ENCODE results near the gene NIN.

Gene NIN

DNA sequence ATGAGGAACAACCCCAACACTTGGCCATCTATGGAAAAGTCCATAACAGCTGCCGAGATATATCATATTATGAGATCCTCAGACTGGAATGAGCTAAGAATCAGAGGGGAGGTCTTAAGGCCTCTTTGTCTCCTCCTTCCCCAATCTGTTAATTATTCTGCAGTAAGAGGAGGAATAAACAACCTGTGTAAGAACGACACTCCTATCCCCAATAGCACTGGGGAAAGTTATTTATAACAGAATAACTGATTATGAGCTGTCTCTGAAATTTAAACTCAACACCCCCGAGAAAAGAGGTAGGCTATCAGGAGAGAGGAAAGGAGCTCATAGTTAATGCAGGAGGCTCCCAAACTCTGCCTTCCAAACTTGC lies 68.0 kb downstream of the NIN start:
- Histone ChIP-seq H3K4me3 (ENCODE audit: low read length) (no peak overlapping the region), H3K36me3 (ENCODE audit: control insufficient read depth, insufficient read depth, low read length) (peaks cover under 1% of the 10 kb centered on the region), H3K4me1 (ENCODE audit: control insufficient read depth, insufficient read depth, low read length) (no peaks in the 10 kb centered on the region)

DNA sequence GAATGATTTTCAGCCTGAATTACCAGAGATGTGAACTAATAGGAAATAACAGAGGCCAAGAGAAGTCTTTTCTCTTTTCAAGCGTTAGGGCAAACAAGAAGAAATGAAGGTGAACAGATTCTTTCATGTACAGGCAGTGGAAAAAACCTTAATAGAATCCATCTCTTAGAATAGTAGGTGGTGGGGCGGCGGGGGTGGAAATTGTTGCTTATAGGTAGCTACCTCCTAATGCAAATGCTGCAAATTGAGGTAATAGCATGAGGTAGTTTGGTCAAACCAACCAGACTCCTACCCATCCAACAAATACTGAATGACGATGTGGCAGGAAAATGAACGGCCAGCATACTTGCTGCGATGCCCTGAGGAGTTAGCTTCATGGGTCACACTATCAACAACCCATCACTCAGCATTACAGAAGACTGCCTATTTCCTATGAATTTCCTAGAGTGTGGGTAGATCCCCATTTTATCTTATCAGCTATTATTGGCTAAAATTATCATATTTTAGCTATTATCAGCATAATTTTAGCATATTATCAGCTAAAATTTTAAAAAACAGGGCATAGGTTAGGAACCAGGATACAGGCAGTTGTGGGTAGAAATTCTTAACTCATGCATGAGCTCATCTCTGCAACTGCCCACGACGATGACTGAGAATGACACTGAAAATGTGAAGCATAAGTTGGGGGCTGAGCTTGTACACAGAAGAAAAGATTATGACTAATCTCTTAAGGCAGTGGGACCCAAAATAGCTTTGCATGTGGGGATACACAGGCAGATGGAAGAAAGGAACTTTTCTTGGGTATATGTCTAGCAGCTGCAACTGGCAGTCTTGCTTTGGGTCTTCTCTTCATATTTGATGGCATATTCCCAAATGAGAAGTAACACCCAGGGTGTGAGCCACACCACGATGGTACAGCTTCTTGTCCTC lies 68.7 kb downstream of the NIN start:
- Histone ChIP-seq H3K4me1 (ENCODE audit: control insufficient read depth, insufficient read depth, low read length) (no peaks in the 10 kb centered on the region), H3K9me3 (ENCODE audit: control insufficient read depth, low read length) (no peaks in the 10 kb centered on the region), H3K9ac (ENCODE audit: low read length) (no peak overlapping the region), H3K4me3 (ENCODE audit: low read length) (no peak overlapping the region), H3K36me3 (ENCODE audit: control insufficient read depth, insufficient read depth, low read length) (peaks cover 3% of the 10 kb centered on the region), H3K27me3 (ENCODE audit: control insufficient read depth, insufficient read depth, low read length) (no peaks in the 10 kb centered on the region)

More for the DNA sequence above, 68.0 kb downstream of the NIN start:
- Histone ChIP-seq H3K27me3 (ENCODE audit: control insufficient read depth, insufficient read depth, low read length) (no peaks in the 10 kb centered on the region), H3K9ac (ENCODE audit: low read length) (no peak overlapping the region), H3K9me3 (ENCODE audit: control insufficient read depth, low read length) (no peaks in the 10 kb centered on the region)

DNA sequence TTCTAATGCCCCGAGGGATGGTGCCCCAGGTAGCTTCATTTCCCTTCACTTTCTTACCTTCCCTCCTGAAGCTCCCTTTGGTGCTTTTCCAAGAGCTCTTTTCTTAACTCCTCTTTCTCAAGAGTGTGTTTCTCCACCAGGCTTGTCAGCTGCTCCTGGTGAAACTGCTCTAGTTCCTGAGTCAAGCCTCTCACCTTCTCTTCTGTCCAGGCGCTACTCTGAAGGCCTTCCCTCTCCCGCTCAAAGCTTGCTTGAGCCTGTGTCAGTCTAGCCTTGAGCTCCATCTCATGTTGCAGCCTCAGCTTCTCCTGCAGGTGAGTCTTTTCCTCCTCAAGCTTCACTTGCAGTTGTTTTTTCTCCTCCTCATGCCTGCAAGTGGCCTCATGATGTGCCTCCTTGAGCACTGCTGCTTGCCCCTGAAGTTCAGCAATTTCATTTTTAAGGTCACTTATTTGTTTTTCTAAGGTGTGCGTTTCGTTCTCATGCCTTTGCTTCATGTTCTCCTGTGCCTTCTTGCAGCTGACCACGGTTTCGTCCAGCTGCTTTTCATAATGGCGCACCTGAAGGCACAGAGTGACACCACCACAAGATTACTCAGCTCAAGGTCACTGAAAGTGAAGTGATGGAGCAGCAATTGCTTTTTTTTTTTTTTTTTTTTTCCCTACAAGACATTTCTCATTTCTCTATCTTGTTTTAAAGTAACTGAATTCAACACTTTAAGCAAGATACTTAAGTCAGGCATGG lies 71.0 kb downstream of the NIN start:
- Histone ChIP-seq H3K9me3 (ENCODE audit: control insufficient read depth, low read length) (no peaks in the 10 kb centered on the region), H3K27me3 (ENCODE audit: control insufficient read depth, insufficient read depth, low read length) (no peaks in the 10 kb centered on the region), H3K9ac (ENCODE audit: low read length) (no peak overlapping the region), H3K4me3 (ENCODE audit: low read length) (no peak overlapping the region), H3K36me3 (ENCODE audit: control insufficient read depth, insufficient read depth, low read length) (peaks cover 3% of the 10 kb centered on the region), H3K4me1 (ENCODE audit: control insufficient read depth, insufficient read depth, low read length) (no peaks in the 10 kb centered on the region)

DNA sequence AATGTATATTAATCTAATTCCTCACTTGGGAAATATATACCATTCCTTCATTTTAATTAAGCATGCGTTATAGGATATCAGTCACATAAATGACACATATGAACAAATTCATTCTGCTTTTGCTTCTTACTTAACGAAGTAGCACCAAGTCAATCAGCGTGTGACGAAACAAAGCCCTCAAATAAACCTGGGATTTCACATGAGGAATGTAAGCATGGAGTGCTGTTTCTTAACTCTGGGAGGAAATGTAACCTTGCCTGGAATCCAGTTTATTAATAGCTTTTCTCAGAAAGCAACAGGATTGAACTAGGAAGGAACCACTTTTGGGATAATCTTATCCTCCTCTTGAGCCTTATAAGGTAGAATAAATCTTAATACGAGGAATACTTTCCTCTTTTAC lies 72.0 kb downstream of the NIN start:
- no peak overlapping the region for H3K4me3 ChIP-seq (ENCODE audit: low read length)
- peaks cover 3% of the 10 kb centered on the region for H3K36me3 ChIP-seq (ENCODE audit: control insufficient read depth, insufficient read depth, low read length)
- no peaks in the 10 kb centered on the region for H3K9me3 ChIP-seq (ENCODE audit: control insufficient read depth, low read length)
- no peak overlapping the region for H3K9ac ChIP-seq (ENCODE audit: low read length)
- H3K27me3 ChIP-seq (ENCODE audit: control insufficient read depth, insufficient read depth, low read length): no peaks in the 10 kb centered on the region
- no peaks in the 10 kb centered on the region for H3K4me1 ChIP-seq (ENCODE audit: control insufficient read depth, insufficient read depth, low read length)

DNA sequence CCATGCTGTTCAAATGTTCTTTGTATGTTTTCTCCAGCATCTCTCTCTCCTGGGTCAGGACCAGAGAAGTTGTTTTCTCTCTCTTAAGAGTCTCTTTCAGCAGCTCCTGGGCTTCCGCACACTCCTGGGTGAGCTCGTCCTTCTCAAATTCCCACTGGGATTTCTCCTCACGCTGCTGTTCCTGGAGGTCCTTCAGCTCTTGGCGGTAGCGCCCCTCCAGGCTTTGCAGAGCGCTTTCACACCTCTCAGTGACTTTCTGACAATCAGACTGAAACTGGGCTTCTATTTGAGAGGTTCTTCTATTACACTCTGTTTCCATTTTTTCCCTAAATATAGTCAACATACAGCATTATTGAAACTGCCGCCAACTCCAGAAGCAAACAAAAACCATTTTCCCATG lies 72.7 kb downstream of the NIN start:
- no peaks in the 10 kb centered on the region for H3K4me1 ChIP-seq (ENCODE audit: control insufficient read depth, insufficient read depth, low read length)
- no peak overlapping the region for H3K9ac ChIP-seq (ENCODE audit: low read length)
- no peaks in the 10 kb centered on the region for H3K9me3 ChIP-seq (ENCODE audit: control insufficient read depth, low read length)
- no peaks in the 10 kb centered on the region for H3K27me3 ChIP-seq (ENCODE audit: control insufficient read depth, insufficient read depth, low read length)
- peaks cover 3% of the 10 kb centered on the region for H3K36me3 ChIP-seq (ENCODE audit: control insufficient read depth, insufficient read depth, low read length)
- no peak overlapping the region for H3K4me3 ChIP-seq (ENCODE audit: low read length)

DNA sequence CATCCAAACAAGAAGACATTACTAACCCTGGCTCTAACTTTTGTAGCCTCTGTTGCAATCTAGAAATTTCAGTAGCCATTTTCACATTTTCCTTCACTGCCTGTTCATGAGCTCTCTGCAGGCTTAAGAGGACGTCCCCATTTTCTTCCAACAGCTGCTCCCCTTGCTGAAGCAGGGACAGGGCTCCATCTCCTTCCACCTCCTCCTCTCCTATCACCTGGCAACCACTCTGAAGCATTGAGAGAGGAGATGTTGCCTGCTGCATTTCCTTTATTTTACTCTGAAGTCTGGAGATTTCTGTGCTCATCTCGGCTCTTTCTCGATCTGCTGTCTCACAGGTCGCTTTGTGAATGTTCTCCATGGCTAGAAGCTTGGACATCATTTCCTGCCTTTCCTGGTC lies 73.3 kb downstream of the NIN start:
- no peak overlapping the region for H3K9ac ChIP-seq (ENCODE audit: low read length)
- H3K36me3 ChIP-seq (ENCODE audit: control insufficient read depth, insufficient read depth, low read length): peaks cover 3% of the 10 kb centered on the region
- no peaks in the 10 kb centered on the region for H3K4me1 ChIP-seq (ENCODE audit: control insufficient read depth, insufficient read depth, low read length)
- no peak overlapping the region for H3K4me3 ChIP-seq (ENCODE audit: low read length)
- no peaks in the 10 kb centered on the region for H3K9me3 ChIP-seq (ENCODE audit: control insufficient read depth, low read length)
- H3K27me3 ChIP-seq (ENCODE audit: control insufficient read depth, insufficient read depth, low read length): no peaks in the 10 kb centered on the region

DNA sequence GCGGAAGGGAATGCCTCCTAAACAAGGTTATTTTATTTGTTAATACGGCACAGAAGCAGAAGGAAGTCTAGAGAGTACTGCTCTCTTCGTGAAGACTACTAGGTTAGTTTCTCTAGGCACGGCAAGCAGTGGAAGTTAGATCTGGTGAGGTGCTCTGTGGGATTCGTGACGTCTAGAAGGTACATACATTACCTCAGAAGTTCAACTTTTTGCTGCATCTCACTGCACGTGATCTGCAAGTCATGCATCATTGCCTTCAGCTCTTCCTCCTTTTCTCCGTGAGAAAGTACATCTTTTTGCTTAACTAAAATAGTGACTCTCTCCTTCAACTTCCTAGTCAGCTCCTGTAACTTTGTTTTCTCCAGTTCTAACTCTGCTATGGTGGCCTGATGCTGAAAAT lies 74.7 kb downstream of the NIN start:
- no peaks in the 10 kb centered on the region for H3K9me3 ChIP-seq (ENCODE audit: control insufficient read depth, low read length)
- no peaks in the 10 kb centered on the region for H3K4me1 ChIP-seq (ENCODE audit: control insufficient read depth, insufficient read depth, low read length)
- H3K36me3 ChIP-seq (ENCODE audit: control insufficient read depth, insufficient read depth, low read length): peaks cover 3% of the 10 kb centered on the region
- H3K4me3 ChIP-seq (ENCODE audit: low read length): no peak overlapping the region
- no peak overlapping the region for H3K9ac ChIP-seq (ENCODE audit: low read length)
- no peaks in the 10 kb centered on the region for H3K27me3 ChIP-seq (ENCODE audit: control insufficient read depth, insufficient read depth, low read length)

DNA sequence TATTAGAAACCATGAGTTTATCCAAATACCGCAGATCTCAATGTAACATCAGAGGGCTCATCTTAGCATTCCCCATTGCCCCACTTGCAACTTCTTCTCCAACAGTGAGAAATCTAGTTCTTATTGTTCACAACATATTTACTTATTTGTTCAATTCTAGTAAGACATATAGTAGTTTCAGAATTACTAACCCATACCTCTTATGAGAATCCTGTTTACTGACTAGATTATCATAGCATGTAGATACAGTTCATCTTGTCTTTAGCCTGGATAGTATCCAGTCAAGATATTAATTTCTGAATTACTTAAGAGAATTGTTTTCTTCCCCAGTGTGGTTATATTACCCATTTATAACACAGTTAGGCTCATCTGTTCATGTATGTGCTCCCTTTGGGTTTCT lies 80.6 kb downstream of the NIN start:
- Histone ChIP-seq H3K4me3 (ENCODE audit: low read length) (no peak overlapping the region), H3K4me1 (ENCODE audit: control insufficient read depth, insufficient read depth, low read length) (no peaks in the 10 kb centered on the region), H3K9ac (ENCODE audit: low read length) (no peak overlapping the region), H3K36me3 (ENCODE audit: control insufficient read depth, insufficient read depth, low read length) (no peaks in the 10 kb centered on the region), H3K9me3 (ENCODE audit: control insufficient read depth, low read length) (no peaks in the 10 kb centered on the region), H3K27me3 (ENCODE audit: control insufficient read depth, insufficient read depth, low read length) (no peaks in the 10 kb centered on the region)

DNA sequence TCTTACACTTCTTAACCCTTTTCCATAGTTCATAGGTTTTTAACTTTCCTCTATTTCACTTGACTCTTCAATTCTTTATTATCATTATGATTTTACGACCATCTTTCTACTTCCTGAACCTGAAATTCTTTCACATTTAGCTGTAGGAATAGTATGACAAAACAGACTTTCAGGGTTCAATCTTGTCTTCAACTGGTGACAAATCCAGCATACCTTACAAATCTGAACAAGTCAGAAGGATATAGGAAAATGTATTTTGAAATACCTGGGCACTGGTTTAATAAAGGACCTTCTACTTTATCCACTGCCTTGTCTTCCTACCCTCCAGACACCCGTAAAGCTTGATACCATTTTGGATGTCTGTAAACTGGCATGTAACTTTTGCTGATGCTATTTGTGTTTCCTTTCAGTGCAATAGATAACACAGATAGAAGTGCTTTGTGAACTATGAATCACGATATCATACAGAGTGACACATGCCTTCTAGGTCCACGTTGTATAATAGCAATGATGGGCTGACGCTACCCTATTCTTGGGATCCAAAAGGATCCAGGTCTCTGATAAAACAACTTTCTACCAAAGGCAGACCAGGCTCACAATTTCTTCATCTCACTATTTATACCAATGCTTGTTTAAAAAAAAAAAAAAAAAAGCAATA lies 85.4 kb downstream of the NIN start:
- Histone ChIP-seq H3K9ac (ENCODE audit: low read length) (no peak overlapping the region), H3K27me3 (ENCODE audit: control insufficient read depth, insufficient read depth, low read length) (no peaks in the 10 kb centered on the region), H3K36me3 (ENCODE audit: control insufficient read depth, insufficient read depth, low read length) (no peaks in the 10 kb centered on the region), H3K4me1 (ENCODE audit: control insufficient read depth, insufficient read depth, low read length) (no peaks in the 10 kb centered on the region), H3K4me3 (ENCODE audit: low read length) (no peak overlapping the region), H3K9me3 (ENCODE audit: control insufficient read depth, low read length) (no peaks in the 10 kb centered on the region)

DNA sequence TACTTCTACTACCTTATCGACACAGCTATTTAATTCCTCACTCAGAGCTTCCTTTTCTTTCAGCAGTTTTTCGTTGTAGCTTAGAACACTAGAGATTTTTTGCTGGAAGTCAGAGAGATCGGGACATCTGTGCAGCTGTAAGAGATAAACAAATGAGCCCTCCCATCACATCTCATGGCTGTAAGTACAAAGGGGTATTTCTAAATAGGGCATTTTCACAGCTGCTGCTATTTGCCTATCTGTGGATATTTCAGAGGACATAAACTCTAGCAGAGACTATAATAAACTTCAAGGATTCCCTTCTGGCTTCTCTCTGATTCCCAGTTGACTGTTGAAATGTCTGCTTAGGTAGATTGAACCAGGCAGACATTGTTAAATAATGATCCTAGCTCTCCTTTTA lies 86.7 kb downstream of the NIN start:
- Histone ChIP-seq H3K9ac (ENCODE audit: low read length) (no peak overlapping the region), H3K36me3 (ENCODE audit: control insufficient read depth, insufficient read depth, low read length) (no peaks in the 10 kb centered on the region), H3K4me1 (ENCODE audit: control insufficient read depth, insufficient read depth, low read length) (no peaks in the 10 kb centered on the region), H3K27me3 (ENCODE audit: control insufficient read depth, insufficient read depth, low read length) (no peaks in the 10 kb centered on the region), H3K9me3 (ENCODE audit: control insufficient read depth, low read length) (no peaks in the 10 kb centered on the region), H3K4me3 (ENCODE audit: low read length) (no peak overlapping the region)

DNA sequence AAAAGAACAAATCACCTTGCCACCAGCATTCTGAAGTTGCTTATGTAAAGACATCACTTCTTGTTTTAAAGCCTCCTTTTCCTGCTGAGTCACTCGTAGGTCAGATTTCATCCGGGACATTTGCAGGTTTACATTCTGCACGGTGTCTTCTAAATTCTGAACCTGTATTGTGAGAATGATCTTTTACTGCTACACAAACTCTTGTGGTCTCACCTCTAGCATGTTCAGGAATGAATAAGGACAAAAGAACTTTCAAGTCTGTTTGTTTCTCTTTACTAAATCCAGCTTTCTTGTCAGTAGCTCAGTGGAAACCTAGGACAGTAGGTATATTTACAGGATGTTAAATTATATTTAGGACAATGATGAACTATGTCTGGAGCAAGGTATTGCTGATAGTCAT lies 89.4 kb downstream of the NIN start:
- Histone ChIP-seq H3K4me1 (ENCODE audit: control insufficient read depth, insufficient read depth, low read length) (no peaks in the 10 kb centered on the region), H3K27me3 (ENCODE audit: control insufficient read depth, insufficient read depth, low read length) (no peaks in the 10 kb centered on the region), H3K9me3 (ENCODE audit: control insufficient read depth, low read length) (no peaks in the 10 kb centered on the region), H3K4me3 (ENCODE audit: low read length) (no peak overlapping the region), H3K9ac (ENCODE audit: low read length) (no peak overlapping the region), H3K36me3 (ENCODE audit: control insufficient read depth, insufficient read depth, low read length) (no peaks in the 10 kb centered on the region)

DNA sequence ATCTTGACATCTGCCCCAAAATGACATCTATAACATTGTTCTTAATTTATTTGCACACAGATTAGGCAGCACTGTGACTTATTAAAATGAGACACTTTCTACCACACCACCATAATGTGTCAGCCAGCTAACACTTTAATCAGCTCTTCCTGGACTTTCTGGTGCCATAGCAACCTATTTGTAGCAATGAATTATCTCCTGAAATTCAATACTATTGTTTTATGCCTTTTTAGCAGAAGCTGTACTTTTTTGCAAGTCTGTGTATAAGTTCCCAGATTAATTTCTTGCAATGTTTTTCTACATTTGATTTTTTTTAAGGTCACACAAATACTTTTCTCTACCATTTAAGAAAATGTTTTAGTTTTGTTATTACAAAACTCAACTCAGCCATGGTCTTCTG lies 90.1 kb downstream of the NIN start:
- Histone ChIP-seq H3K9ac (ENCODE audit: low read length) (no peak overlapping the region), H3K36me3 (ENCODE audit: control insufficient read depth, insufficient read depth, low read length) (no peaks in the 10 kb centered on the region), H3K4me1 (ENCODE audit: control insufficient read depth, insufficient read depth, low read length) (no peaks in the 10 kb centered on the region), H3K4me3 (ENCODE audit: low read length) (no peak overlapping the region), H3K27me3 (ENCODE audit: control insufficient read depth, insufficient read depth, low read length) (no peaks in the 10 kb centered on the region), H3K9me3 (ENCODE audit: control insufficient read depth, low read length) (no peaks in the 10 kb centered on the region)
